Tibial nerve (tissue), 4 donors: Measurements from ENCODE around the gene ABI3BP. TPM values are rescaled to one million over a fixed set of nuclear protein-coding genes. Genes with fewer than 3 reads are reported as not detected.

Experiments
- DNase-seq, 2 donors: peaks; one replicate each; pipeline ENCODE4 v3.0.0-alpha.2; 2019; ENCODE audit warnings: low spot score in 2 of 2
- H3K27ac ChIP-seq, 4 donors: fragments of 200-600 bp; sonication (generic) in 3 of 4; one replicate each; pipeline ENCODE4 v1.5.1; 2017 to 2019; ENCODE audit warnings: mild to moderate bottlenecking in 1 of 4
- H3K27me3 ChIP-seq, 2 donors: fragments of 200-600 bp; sonication (generic) in 1 of 2; one replicate each; pipeline versions ENCODE4 v1.5.1 to v1.6.0; 2017 to 2019
- H3K36me3 ChIP-seq, 3 donors: fragments of 200-600 bp; sonication (generic); one replicate each; pipeline ENCODE4 v1.5.1; 2018 to 2019
- H3K4me1 ChIP-seq, 4 donors: fragments of 200-600 bp; sonication (generic) in 3 of 4; one replicate each; pipeline ENCODE4 v1.5.1; 2017 to 2019
- H3K4me3 ChIP-seq, 4 donors: fragments of 200-600 bp; sonication (generic) in 3 of 4; one replicate each; pipeline ENCODE4 v1.5.1; 2017 to 2019; ENCODE audit warnings: mild to moderate bottlenecking in 1 of 4, moderate library complexity in 1 of 4
- H3K9me3 ChIP-seq, 4 donors: fragments of 200-600 bp; sonication (generic) in 3 of 4; one replicate each; pipeline ENCODE4 v1.5.1; 2017 to 2019
- CTCF ChIP-seq, 5 experiments: fragments of 200-600 bp in 3 of 5; fragments of 450-650 bp in 2 of 5; sonication (generic) in 3 of 5; IDR thresholded peaks; one replicate each; pipeline ENCODE4 v1.5.1; 2016 to 2019; ENCODE audit warnings: antibody characterized with exemption in 5 of 5, mild to moderate bottlenecking in 3 of 5, moderate library complexity in 2 of 5
- EP300 ChIP-seq, 2 donors: sonication (generic); formaldehyde crosslinking; IDR thresholded peaks; one replicate each; pipeline ENCODE4 v1.6.1; 2017; ENCODE audit warnings: antibody characterized with exemption in 2 of 2, mild to moderate bottlenecking in 1 of 2
- POLR2A ChIP-seq, 2 donors: fragments of 450-650 bp; IDR thresholded peaks; one replicate each; pipeline ENCODE4 v1.6.1; 2017; ENCODE audit warnings: antibody characterized with exemption in 2 of 2, mild to moderate bottlenecking in 2 of 2, moderate library complexity in 2 of 2
- WGBS, 2 donors: methylation state at CpG; one replicate each; pipeline ENCODE4 v1.1.5; 2018; 5-methylcytosine and 5-hydroxymethylcytosine counted together
- total RNA-seq, 4 donors: library from RNA; depleted of rRNA; stranded (reverse); fragments of >200 nt; gene quantifications; one replicate each; pipeline ENCODE4 v1.1.0, GENCODE V29; 2016

The ABI3BP gene
- total RNA-seq, 4 donors from 2014 or later, result 39.6 to 189 (median 139) TPM

GRCh38 chr3:100798012-100798411 is 195.2 kb downstream of the ABI3BP start:
- no peak overlapping the region for H3K27ac ChIP-seq
- H3K36me3 ChIP-seq, result no peaks in the 10 kb centered on the region
- TF ChIP-seq CTCF (IDR thresholded peaks at IDR 0.05), result no peak
- no peak for TF ChIP-seq EP300 (IDR thresholded peaks at IDR 0.05)
- no peak for TF ChIP-seq POLR2A (IDR thresholded peaks at IDR 0.05)
- 57 to 64% methylated on average over 1 of the region's 1 CpG for WGBS, 2 donors
- H3K9me3 ChIP-seq, result no peaks in the 10 kb centered on the region
- H3K4me1 ChIP-seq, result peaks cover 0 to 5% (median 0%) of the 10 kb centered on the region in 4 donors
- no peak overlapping the region for H3K4me3 ChIP-seq
- DNase-seq, result no peak
- H3K27me3 ChIP-seq, result no peaks in the 10 kb centered on the region

- TF ChIP-seq CTCF (IDR thresholded peaks at IDR 0.05) (peak in 1 of 5 experiments; percentile 20), POLR2A (IDR thresholded peaks at IDR 0.05) (no peak)
- WGBS, 2 donors, result 16 to 18% methylated on average over 2 of the region's 2 CpGs
- Histone ChIP-seq H3K9me3 (no peaks in the 10 kb centered on the region), H3K27me3 (no peaks in the 10 kb centered on the region), H3K27ac (no peak overlapping the region), H3K4me1 (peaks cover 0 to 5% (median 0%) of the 10 kb centered on the region in 4 donors), H3K4me3 (no peak overlapping the region), H3K36me3 (no peaks in the 10 kb centered on the region)
- DNase-seq, result no peak
Observed at GRCh38 chr3:100796556-100796955, 196.7 kb downstream of the ABI3BP start.

- no peak overlapping the region for H3K27ac ChIP-seq
- H3K4me3 ChIP-seq, result no peak overlapping the region
- no peaks in the 10 kb centered on the region for H3K4me1 ChIP-seq
- H3K27me3 ChIP-seq, result no peaks in the 10 kb centered on the region
- no peak for DNase-seq
- H3K36me3 ChIP-seq, result peaks cover 0 to 46% (median 0%) of the 10 kb centered on the region in 3 donors
- TF ChIP-seq POLR2A (IDR thresholded peaks at IDR 0.05) (no peak), CTCF (IDR thresholded peaks at IDR 0.05) (no peak), EP300 (IDR thresholded peaks at IDR 0.05) (no peak)
- WGBS, 2 donors, result 88 to 92% methylated on average over 2 of the region's 2 CpGs
- H3K9me3 ChIP-seq, result peaks cover 0 to 16% (median 0%) of the 10 kb centered on the region in 4 donors
Observed at GRCh38 chr3:100789579-100789978, 203.6 kb downstream of the ABI3BP start.

GRCh38 chr3:100783619-100784018 is 209.6 kb downstream of the ABI3BP start:
- 71 to 83% methylated on average over 3 of the region's 3 CpGs for WGBS, 2 donors
- Histone ChIP-seq H3K4me3 (no peak overlapping the region), H3K27ac (no peak overlapping the region), H3K36me3 (peaks cover 0 to 45% (median 0%) of the 10 kb centered on the region in 3 donors), H3K27me3 (no peaks in the 10 kb centered on the region), H3K9me3 (peaks cover 0 to 16% (median 0%) of the 10 kb centered on the region in 4 donors), H3K4me1 (peaks cover 0 to 6% (median 0%) of the 10 kb centered on the region in 4 donors)
- TF ChIP-seq CTCF (IDR thresholded peaks at IDR 0.05), result no peak
- TF ChIP-seq EP300 (IDR thresholded peaks at IDR 0.05), result no peak
- TF ChIP-seq POLR2A (IDR thresholded peaks at IDR 0.05), result no peak
- DNase-seq, result no peak

GRCh38 chr3:100782906-100783305 is 210.3 kb downstream of the ABI3BP start:
- Histone ChIP-seq H3K27ac (no peak overlapping the region), H3K4me3 (no peak overlapping the region), H3K9me3 (peaks cover 0 to 16% (median 0%) of the 10 kb centered on the region in 4 donors), H3K4me1 (peaks cover 0 to 6% (median 0%) of the 10 kb centered on the region in 4 donors), H3K36me3 (peaks cover 0 to 43% (median 0%) of the 10 kb centered on the region in 3 donors), H3K27me3 (no peaks in the 10 kb centered on the region)
- DNase-seq, result no peak
- 41 to 43% methylated on average over 3 of the region's 3 CpGs for WGBS, 2 donors
- TF ChIP-seq CTCF (IDR thresholded peaks at IDR 0.05) (no peak), POLR2A (IDR thresholded peaks at IDR 0.05) (no peak), EP300 (IDR thresholded peaks at IDR 0.05) (no peak)
